GM23338 (cell line): ENCODE measurements around the gene CORO1C. TPM values are rescaled to one million over a fixed set of nuclear protein-coding genes. Genes with fewer than 3 reads are reported as not detected.

Experiments used
- ATAC-seq: fragments of 200-7000 bp; cut with Tn5 transposase; 3 replicates; pipeline ENCODE4 v1.9.1; 2020
- DNase-seq: peaks from one replicate; pipeline ENCODE4 v3.0.0-alpha.2; 2015; ENCODE audit warnings: low spot score
- H2AFZ ChIP-seq: fragments of 200-600 bp; sonication (generic); 2 replicates; pipeline ENCODE4 v1.8.0; 2016; ENCODE audit warnings: antibody characterized with exemption, mild to moderate bottlenecking, moderate library complexity
- H3F3A ChIP-seq: fragments of 200-600 bp; sonication (generic); replicated peaks from 2 replicates; pipeline ENCODE4 v1.8.0; 2017; ENCODE audit warnings: antibody characterized with exemption, mixed run types, low read depth
- H3K27ac ChIP-seq: fragments of 200-600 bp; sonication (generic); 2 replicates; pipeline ENCODE4 v1.6.1; 2016; ENCODE audit warnings: low read depth
- H3K27me3 ChIP-seq: fragments of 200-600 bp; sonication (generic); 2 replicates; pipeline ENCODE4 v1.8.0; 2016; ENCODE audit warnings: mild to moderate bottlenecking, mixed run types, moderate library complexity; ENCODE audit not compliant: insufficient read depth
- H3K36me3 ChIP-seq: fragments of 200-600 bp; sonication (generic); 2 replicates; pipeline ENCODE4 v1.8.0; 2016; ENCODE audit warnings: mild to moderate bottlenecking; ENCODE audit not compliant: insufficient read depth
- H3K4me1 ChIP-seq: fragments of 200-600 bp; sonication (generic); 2 replicates; pipeline ENCODE4 v1.8.0; 2016; ENCODE audit warnings: mild to moderate bottlenecking, moderate library complexity; ENCODE audit not compliant: insufficient read depth
- H3K4me2 ChIP-seq: fragments of 200-600 bp; sonication (generic); 2 replicates; pipeline ENCODE4 v1.7.1; 2017; ENCODE audit warnings: mixed run types
- H3K4me3 ChIP-seq: fragments of 200-600 bp; sonication (generic); 2 replicates; pipeline ENCODE4 v1.6.1; 2016; ENCODE audit warnings: mixed run types
- H3K79me2 ChIP-seq: fragments of 200-600 bp; sonication (generic); replicated peaks from 2 replicates; pipeline ENCODE4 v1.8.0; 2017; ENCODE audit warnings: mild to moderate bottlenecking; ENCODE audit not compliant: insufficient read depth
- H3K9me2 ChIP-seq: fragments of 200-600 bp; sonication (generic); 2 replicates; pipeline ENCODE4 v1.8.0; 2017; ENCODE audit not compliant: insufficient read depth
- H4K20me1 ChIP-seq: fragments of 200-600 bp; sonication (generic); replicated peaks from 2 replicates; pipeline ENCODE4 v1.8.0; 2017; ENCODE audit warnings: mild to moderate bottlenecking; ENCODE audit not compliant: insufficient read depth
- H3K27ac Mint-ChIP-seq: 2 replicates; pipeline ENCODE4 v1.8.0; 2020; ENCODE audit warnings: inconsistent platforms, mild to moderate bottlenecking, moderate library complexity, mixed read lengths
- H3K27me3 Mint-ChIP-seq: 3 replicates; pipeline ENCODE4 v1.8.0; 2022; ENCODE audit warnings: low read depth, mild to moderate bottlenecking, moderate library complexity, mixed read lengths, inconsistent platforms; ENCODE audit not compliant: insufficient read depth, poor library complexity
- H3K36me3 Mint-ChIP-seq: 3 replicates; pipeline ENCODE4 v1.8.0; 2021; ENCODE audit warnings: low read depth, mild to moderate bottlenecking, inconsistent platforms, moderate library complexity, mixed read lengths
- H3K4me1 Mint-ChIP-seq: 3 replicates; pipeline ENCODE4 v1.8.0; 2020; ENCODE audit warnings: mild to moderate bottlenecking, inconsistent platforms, mixed read lengths
- H3K4me3 Mint-ChIP-seq: 3 replicates; pipeline ENCODE4 v1.8.0; 2021; ENCODE audit warnings: moderate library complexity, mild to moderate bottlenecking, inconsistent platforms, mixed read lengths
- H3K9me3 Mint-ChIP-seq: 3 replicates; pipeline ENCODE4 v1.8.0; 2020; ENCODE audit warnings: moderate library complexity, mild to moderate bottlenecking, inconsistent platforms, mixed read lengths
- CREB1 ChIP-seq: fragments of 250-450 bp; sonication (Bioruptor Pico); IDR thresholded peaks from 2 replicates; pipeline ENCODE4 v1.5.0; 2020; ENCODE audit warnings: low read depth, mild to moderate bottlenecking, moderate library complexity
- ETS1 ChIP-seq: IDR thresholded peaks from 2 replicates; pipeline ENCODE4 v1.6.1; 2016; ENCODE audit warnings: antibody characterized with exemption
- EZH2 ChIP-seq: fragments of 200-600 bp; sonication (generic); IDR thresholded peaks from one replicate; pipeline ENCODE4 v1.8.0; 2017; ENCODE audit warnings: antibody characterized with exemption, mild to moderate bottlenecking, low read depth; ENCODE audit not compliant: unreplicated experiment
- EZH2phosphoT487 ChIP-seq: fragments of 200-600 bp; sonication (generic); IDR thresholded peaks from one replicate; pipeline ENCODE4 v1.8.1; 2018; ENCODE audit warnings: antibody characterized with exemption; ENCODE audit not compliant: unreplicated experiment
- JUNB ChIP-seq: IDR thresholded peaks from one replicate; pipeline ENCODE4 v1.6.1; 2016; ENCODE audit warnings: antibody characterized with exemption; ENCODE audit not compliant: unreplicated experiment
- NANOG ChIP-seq: IDR thresholded peaks from 2 replicates; pipeline ENCODE4 v1.6.1; 2016; ENCODE audit warnings: antibody characterized with exemption, borderline replicate concordance
- POLR2AphosphoS5 ChIP-seq: IDR thresholded peaks from 2 replicates; pipeline ENCODE4 v1.6.1; 2016; ENCODE audit warnings: antibody characterized with exemption, low read depth
- STAT1 ChIP-seq: IDR thresholded peaks from one replicate; pipeline ENCODE4 v1.6.1; 2016; ENCODE audit warnings: antibody characterized with exemption; ENCODE audit not compliant: unreplicated experiment
- ZNF114 ChIP-seq: fragments of 250-450 bp; sonication (Bioruptor Pico); IDR thresholded peaks from 2 replicates; pipeline ENCODE4 v1.5.0; 2020; ENCODE audit warnings: mild to moderate bottlenecking, moderate library complexity
- ZNF331 ChIP-seq: fragments of 250-450 bp; sonication (Bioruptor Pico); IDR thresholded peaks from 2 replicates; pipeline ENCODE4 v1.5.0; 2020; ENCODE audit warnings: low read depth, mild to moderate bottlenecking, moderate library complexity
- polyA plus RNA-seq: library from polyadenylated mRNA; unstranded; fragments of >200 nt; fragmentation: Nextera tagmentation; extraction: Ambion mirVana; gene quantifications from 2 replicates; pipeline ENCODE4 v1.2.1, GENCODE V29; 2016
- total RNA-seq: library from RNA; depleted of rRNA; stranded (reverse); fragments of >200 nt; shearing (Covaris generic); gene quantifications from 2 replicates; pipeline ENCODE4 v1.2.3, GENCODE V29; 2014
- TF ChIP-seq, protein P1 (sequence below), 2 experiments: fragments of 200-600 bp in 1 of 2; sonication (generic) in 1 of 2; conservative IDR thresholded peaks; 2 replicates each; pipeline versions ENCODE4 v1.5.1 to v1.6.1; 2016 to 2017; ENCODE audit warnings: antibody characterized with exemption in 2 of 2, low read depth in 2 of 2, mild to moderate bottlenecking in 2 of 2, moderate library complexity in 1 of 2
- TF ChIP-seq, protein P2 (sequence below): fragments of 250-450 bp; sonication (Bioruptor Pico); IDR thresholded peaks from 2 replicates; pipeline ENCODE4 v1.5.0; 2020; ENCODE audit warnings: mild to moderate bottlenecking, moderate library complexity

The CORO1C gene
- total and polyA plus RNA-seq, 2 experiments from 2014 or later = 59.2 to 89.5 TPM

DNA sequence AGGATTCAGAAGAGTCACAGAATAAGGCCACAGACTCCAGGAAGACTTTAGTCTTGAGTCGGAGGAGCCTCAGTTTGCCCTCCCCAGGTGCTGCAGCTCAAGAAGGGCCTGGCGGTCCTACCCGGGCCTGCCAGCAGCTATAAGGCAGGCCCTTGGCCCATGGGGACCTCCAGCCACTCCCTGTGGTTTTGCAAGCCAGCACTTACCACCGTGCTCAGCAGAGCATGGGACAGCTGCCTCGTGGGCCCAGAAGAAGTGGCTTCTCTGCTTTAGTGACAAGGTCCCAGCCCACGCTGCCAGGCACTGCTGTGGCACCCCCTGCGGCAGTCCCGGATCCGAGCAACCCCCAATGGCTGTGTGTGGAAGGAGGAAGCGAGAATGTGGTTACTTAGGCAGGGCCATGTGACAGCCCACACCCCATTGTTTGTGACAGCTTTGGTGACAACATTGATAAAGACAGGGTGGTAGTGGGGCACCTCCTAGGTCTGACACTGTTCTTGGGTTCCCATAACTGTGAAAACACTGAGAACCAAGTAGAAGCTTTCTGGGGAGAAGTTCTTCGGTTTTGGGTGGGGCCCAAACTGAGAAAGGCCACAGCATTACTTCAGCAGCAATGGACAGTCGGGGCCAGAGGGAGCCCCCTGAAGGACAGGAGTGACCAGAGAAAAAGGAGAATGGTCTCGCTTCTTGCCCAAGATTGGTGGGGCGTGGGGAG is 97.6 kb downstream of the CORO1C start, which contains the start of gene SELPLG (continued):
- TF ChIP-seq ZNF114 (CRISPR knock-in tag) (no peak), STAT1 (no peak), JUNB (no peak), ETS1 (no peak), EZH2 (no peak), POLR2AphosphoS5 (no peak), EZH2phosphoT487 (no peak), ZNF331 (CRISPR knock-in tag) (no peak)
- TF ChIP-seq, protein P1, sequence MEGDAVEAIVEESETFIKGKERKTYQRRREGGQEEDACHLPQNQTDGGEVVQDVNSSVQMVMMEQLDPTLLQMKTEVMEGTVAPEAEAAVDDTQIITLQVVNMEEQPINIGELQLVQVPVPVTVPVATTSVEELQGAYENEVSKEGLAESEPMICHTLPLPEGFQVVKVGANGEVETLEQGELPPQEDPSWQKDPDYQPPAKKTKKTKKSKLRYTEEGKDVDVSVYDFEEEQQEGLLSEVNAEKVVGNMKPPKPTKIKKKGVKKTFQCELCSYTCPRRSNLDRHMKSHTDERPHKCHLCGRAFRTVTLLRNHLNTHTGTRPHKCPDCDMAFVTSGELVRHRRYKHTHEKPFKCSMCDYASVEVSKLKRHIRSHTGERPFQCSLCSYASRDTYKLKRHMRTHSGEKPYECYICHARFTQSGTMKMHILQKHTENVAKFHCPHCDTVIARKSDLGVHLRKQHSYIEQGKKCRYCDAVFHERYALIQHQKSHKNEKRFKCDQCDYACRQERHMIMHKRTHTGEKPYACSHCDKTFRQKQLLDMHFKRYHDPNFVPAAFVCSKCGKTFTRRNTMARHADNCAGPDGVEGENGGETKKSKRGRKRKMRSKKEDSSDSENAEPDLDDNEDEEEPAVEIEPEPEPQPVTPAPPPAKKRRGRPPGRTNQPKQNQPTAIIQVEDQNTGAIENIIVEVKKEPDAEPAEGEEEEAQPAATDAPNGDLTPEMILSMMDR (conservative IDR thresholded peaks at IDR 0.05; ENCODE audit: low read depth in 2 of 2) = no peak

- Histone ChIP-seq H3K4me3 (no peak overlapping the region), H3K27me3 (no peaks in the 10 kb centered on the region), H3K9me2 (no peaks in the 10 kb centered on the region), H3K36me3 (no peaks in the 10 kb centered on the region), H3F3A (no peaks in the 10 kb centered on the region), H3K4me1 (peaks cover 36% of the 10 kb centered on the region), H4K20me1 (no peaks in the 10 kb centered on the region), H3K79me2 (no peaks in the 10 kb centered on the region), H2AFZ (no peak overlapping the region), H3K27ac (no peak overlapping the region), H3K4me2 (no peak overlapping the region)
- H3K27me3 Mint-ChIP-seq = peaks cover 10% of the 10 kb centered on the region
- DNase-seq (no peak), ATAC-seq (no peak)
- peaks cover 46% of the 10 kb centered on the region for H3K4me1 Mint-ChIP-seq
- H3K9me3 Mint-ChIP-seq = no peaks in the 10 kb centered on the region
- no peak overlapping the region for H3K27ac Mint-ChIP-seq
- no peak overlapping the region for H3K4me3 Mint-ChIP-seq
- no peaks in the 10 kb centered on the region for H3K36me3 Mint-ChIP-seq
- TF ChIP-seq ZNF114 (CRISPR knock-in tag) (no peak), NANOG (no peak), POLR2AphosphoS5 (no peak), ETS1 (no peak), CREB1 (CRISPR knock-in tag) (no peak), JUNB (no peak)
- TF ChIP-seq, protein P2, sequence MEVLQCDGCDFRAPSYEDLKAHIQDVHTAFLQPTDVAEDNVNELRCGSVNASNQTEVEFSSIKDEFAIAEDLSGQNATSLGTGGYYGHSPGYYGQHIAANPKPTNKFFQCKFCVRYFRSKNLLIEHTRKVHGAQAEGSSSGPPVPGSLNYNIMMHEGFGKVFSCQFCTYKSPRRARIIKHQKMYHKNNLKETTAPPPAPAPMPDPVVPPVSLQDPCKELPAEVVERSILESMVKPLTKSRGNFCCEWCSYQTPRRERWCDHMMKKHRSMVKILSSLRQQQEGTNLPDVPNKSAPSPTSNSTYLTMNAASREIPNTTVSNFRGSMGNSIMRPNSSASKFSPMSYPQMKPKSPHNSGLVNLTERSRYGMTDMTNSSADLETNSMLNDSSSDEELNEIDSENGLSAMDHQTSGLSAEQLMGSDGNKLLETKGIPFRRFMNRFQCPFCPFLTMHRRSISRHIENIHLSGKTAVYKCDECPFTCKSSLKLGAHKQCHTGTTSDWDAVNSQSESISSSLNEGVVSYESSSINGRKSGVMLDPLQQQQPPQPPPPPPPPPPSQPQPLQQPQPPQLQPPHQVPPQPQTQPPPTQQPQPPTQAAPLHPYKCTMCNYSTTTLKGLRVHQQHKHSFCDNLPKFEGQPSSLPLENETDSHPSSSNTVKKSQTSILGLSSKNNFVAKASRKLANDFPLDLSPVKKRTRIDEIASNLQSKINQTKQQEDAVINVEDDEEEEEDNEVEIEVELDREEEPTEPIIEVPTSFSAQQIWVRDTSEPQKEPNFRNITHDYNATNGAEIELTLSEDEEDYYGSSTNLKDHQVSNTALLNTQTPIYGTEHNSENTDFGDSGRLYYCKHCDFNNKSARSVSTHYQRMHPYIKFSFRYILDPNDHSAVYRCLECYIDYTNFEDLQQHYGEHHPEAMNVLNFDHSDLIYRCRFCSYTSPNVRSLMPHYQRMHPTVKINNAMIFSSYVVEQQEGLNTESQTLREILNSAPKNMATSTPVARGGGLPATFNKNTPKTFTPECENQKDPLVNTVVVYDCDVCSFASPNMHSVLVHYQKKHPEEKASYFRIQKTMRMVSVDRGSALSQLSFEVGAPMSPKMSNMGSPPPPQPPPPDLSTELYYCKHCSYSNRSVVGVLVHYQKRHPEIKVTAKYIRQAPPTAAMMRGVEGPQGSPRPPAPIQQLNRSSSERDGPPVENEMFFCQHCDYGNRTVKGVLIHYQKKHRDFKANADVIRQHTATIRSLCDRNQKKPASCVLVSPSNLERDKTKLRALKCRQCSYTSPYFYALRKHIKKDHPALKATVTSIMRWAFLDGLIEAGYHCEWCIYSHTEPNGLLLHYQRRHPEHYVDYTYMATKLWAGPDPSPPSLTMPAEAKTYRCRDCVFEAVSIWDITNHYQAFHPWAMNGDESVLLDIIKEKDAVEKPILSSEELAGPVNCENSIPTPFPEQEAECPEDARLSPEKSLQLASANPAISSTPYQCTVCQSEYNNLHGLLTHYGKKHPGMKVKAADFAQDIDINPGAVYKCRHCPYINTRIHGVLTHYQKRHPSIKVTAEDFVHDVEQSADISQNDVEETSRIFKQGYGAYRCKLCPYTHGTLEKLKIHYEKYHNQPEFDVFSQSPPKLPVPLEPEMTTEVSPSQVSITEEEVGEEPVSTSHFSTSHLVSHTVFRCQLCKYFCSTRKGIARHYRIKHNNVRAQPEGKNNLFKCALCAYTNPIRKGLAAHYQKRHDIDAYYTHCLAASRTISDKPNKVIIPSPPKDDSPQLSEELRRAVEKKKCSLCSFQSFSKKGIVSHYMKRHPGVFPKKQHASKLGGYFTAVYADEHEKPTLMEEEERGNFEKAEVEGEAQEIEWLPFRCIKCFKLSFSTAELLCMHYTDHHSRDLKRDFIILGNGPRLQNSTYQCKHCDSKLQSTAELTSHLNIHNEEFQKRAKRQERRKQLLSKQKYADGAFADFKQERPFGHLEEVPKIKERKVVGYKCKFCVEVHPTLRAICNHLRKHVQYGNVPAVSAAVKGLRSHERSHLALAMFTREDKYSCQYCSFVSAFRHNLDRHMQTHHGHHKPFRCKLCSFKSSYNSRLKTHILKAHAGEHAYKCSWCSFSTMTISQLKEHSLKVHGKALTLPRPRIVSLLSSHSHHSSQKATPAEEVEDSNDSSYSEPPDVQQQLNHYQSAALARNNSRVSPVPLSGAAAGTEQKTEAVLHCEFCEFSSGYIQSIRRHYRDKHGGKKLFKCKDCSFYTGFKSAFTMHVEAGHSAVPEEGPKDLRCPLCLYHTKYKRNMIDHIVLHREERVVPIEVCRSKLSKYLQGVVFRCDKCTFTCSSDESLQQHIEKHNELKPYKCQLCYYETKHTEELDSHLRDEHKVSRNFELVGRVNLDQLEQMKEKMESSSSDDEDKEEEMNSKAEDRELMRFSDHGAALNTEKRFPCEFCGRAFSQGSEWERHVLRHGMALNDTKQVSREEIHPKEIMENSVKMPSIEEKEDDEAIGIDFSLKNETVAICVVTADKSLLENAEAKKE (CRISPR knock-in tag) = no peak
Measured at GRCh38 chr12:108633081-108633533, 98.2 kb downstream of the CORO1C start.
